B cell (primary cell): Measurements from ENCODE around the gene LYSMD2. TPM values are rescaled to one million over a fixed set of nuclear protein-coding genes. Genes with fewer than 3 reads are reported as not detected.

Experiments
- ATAC-seq: fragments of 200-7000 bp; cut with Tn5 transposase; one replicate; pipeline ENCODE4 v1.10.0; 2021; ENCODE audit warnings: low read depth, mild to moderate bottlenecking, moderate number of reproducible peaks, moderate library complexity
- CTCF ChIA-PET: fragments of 350-600 bp; sonication (Branson Sonifier 250); formaldehyde crosslinking; loops from one replicate; lab custom pipeline; 2021; ENCODE audit warnings: antibody characterized with exemption, inconsistent platforms; lab: Charles Lee
- POLR2A ChIA-PET: fragments of 350-600 bp; sonication (Branson Sonifier 250); formaldehyde crosslinking; loops from one replicate; lab custom pipeline; 2021; ENCODE audit warnings: antibody characterized with exemption; lab: Charles Lee
- DNase-seq: peaks from one replicate; pipeline ENCODE4 v3.0.0; 2013
- H2AFZ ChIP-seq: 2 replicates; pipeline ENCODE4 v1.6.1; 2012; ENCODE audit warnings: mild to moderate bottlenecking, low read depth, low read length; ENCODE audit not compliant: insufficient read depth, poor library complexity, severe bottlenecking
- H3K27ac ChIP-seq, 2 donors: 1 replicate in 1 of 2; 2 replicates in 1 of 2; pipeline ENCODE4 v1.5.1; 2012 to 2013; ENCODE audit warnings: low read length in 2 of 2, mild to moderate bottlenecking in 2 of 2, moderate library complexity in 1 of 2
- H3K27me3 ChIP-seq, 4 experiments: fragments of 200-600 bp in 1 of 4; sonication (generic) in 1 of 4; replicated peaks in 1 of 4; 1 replicate in 2 of 4; 2 replicates in 2 of 4; pipeline versions ENCODE4 v1.6.1 to v1.7.0; 2013 to 2016; ENCODE audit warnings: low read length in 3 of 4, mild to moderate bottlenecking in 2 of 4, mixed read lengths in 1 of 4, moderate library complexity in 1 of 4; ENCODE audit not compliant: insufficient read depth in 4 of 4, control insufficient read depth in 3 of 4; ENCODE audit errors: control extremely low read depth in 1 of 4
- H3K36me3 ChIP-seq, 2 experiments: replicated peaks in 1 of 2; 1 replicate in 1 of 2; 2 replicates in 1 of 2; pipeline versions ENCODE4 v1.6.1 to v1.7.1; 2013; ENCODE audit warnings: low read length in 1 of 2; ENCODE audit not compliant: insufficient read depth in 2 of 2, control insufficient read depth in 1 of 2; ENCODE audit errors: control extremely low read depth in 1 of 2, extremely low read depth in 1 of 2
- H3K4me1 ChIP-seq, 2 donors: fragments of 200-600 bp in 1 of 2; sonication (generic) in 1 of 2; 1 replicate in 1 of 2; 2 replicates in 1 of 2; pipeline versions ENCODE4 v1.5.1 to v1.6.1; 2013 to 2017; ENCODE audit warnings: low read length in 2 of 2; ENCODE audit not compliant: control insufficient read depth in 2 of 2, insufficient read depth in 2 of 2
- H3K4me2 ChIP-seq: replicated peaks from 2 replicates; pipeline ENCODE3; 2012; ENCODE audit warnings: mild to moderate bottlenecking, low read depth, low read length; ENCODE audit not compliant: poor library complexity, severe bottlenecking
- H3K4me3 ChIP-seq, 5 experiments: fragments of 200-600 bp in 1 of 5; sonication (generic) in 1 of 5; 1 replicate in 3 of 5; 2 replicates in 2 of 5; pipeline versions ENCODE4 v1.5.1 to v1.7.0; 2011 to 2016; ENCODE audit warnings: low read length in 4 of 5, mild to moderate bottlenecking in 4 of 5, low read depth in 2 of 5, control low read depth in 1 of 5, moderate library complexity in 1 of 5; ENCODE audit not compliant: insufficient read depth in 1 of 5; ENCODE audit errors: control extremely low read depth in 1 of 5, extremely low read depth in 1 of 5
- H3K79me2 ChIP-seq: fragments of 200-600 bp; sonication (generic); one replicate; pipeline ENCODE4 v1.6.0; 2016; ENCODE audit warnings: low read length; ENCODE audit not compliant: control insufficient read depth, insufficient read depth
- H3K9ac ChIP-seq: fragments of 200-600 bp; sonication (generic); 2 replicates; pipeline ENCODE4 v1.6.1; 2017; ENCODE audit warnings: mild to moderate bottlenecking, low read length, moderate library complexity
- H3K9me3 ChIP-seq, 3 donors: one replicate each; pipeline versions ENCODE4 v1.6.1 to v1.7.1; 2013; ENCODE audit warnings: low read length in 2 of 3; ENCODE audit not compliant: control insufficient read depth in 2 of 3, insufficient read depth in 1 of 3; ENCODE audit errors: control extremely low read depth in 1 of 3
- H4K20me1 ChIP-seq: 2 replicates; pipeline ENCODE4 v1.6.0; 2012; ENCODE audit warnings: mild to moderate bottlenecking, low read length; ENCODE audit not compliant: insufficient read depth, control insufficient read depth, poor library complexity, severe bottlenecking
- H3K27ac Mint-ChIP-seq: one replicate; pipeline ENCODE4 v1.8.0; 2021; ENCODE audit warnings: mixed read lengths
- H3K27me3 Mint-ChIP-seq: one replicate; pipeline ENCODE4 v1.8.0; 2021; ENCODE audit warnings: mixed read lengths
- H3K4me1 Mint-ChIP-seq: one replicate; pipeline ENCODE4 v1.8.0; 2021; ENCODE audit warnings: mixed read lengths
- H3K4me3 Mint-ChIP-seq: one replicate; pipeline ENCODE4 v1.8.0; 2021; ENCODE audit warnings: mixed read lengths
- H3K9me3 Mint-ChIP-seq: one replicate; pipeline ENCODE4 v1.8.0; 2022; ENCODE audit warnings: mixed read lengths; ENCODE audit not compliant: insufficient read depth
- EZH2 ChIP-seq: IDR thresholded peaks from 2 replicates; pipeline ENCODE4 v1.6.1; 2012; ENCODE audit warnings: borderline replicate concordance, low read depth, mild to moderate bottlenecking, moderate library complexity, low read length; ENCODE audit not compliant: insufficient read depth, poor library complexity, severe bottlenecking
- WGBS: methylation state at CpG from one replicate; pipeline ENCODE4 v1.1.5; 2013; ENCODE audit warnings: missing lambda C conversion rate; ENCODE audit not compliant: insufficient coverage; 5-methylcytosine and 5-hydroxymethylcytosine counted together
- intact Hi-C: fragments of 100-400 bp; cut with micrococcal nuclease; formaldehyde crosslinking; loops from one replicate; pipeline ENCODE4 v1.10.0; 2022
- polyA plus RNA-seq: library from polyadenylated mRNA; depleted of rRNA; stranded (reverse); fragments of >200 nt; gene quantifications from 2 replicates; pipeline ENCODE4 v1.2.3, GENCODE V29; 2012
- total RNA-seq, 2 donors: library from RNA; stranded (reverse); fragments of 120-200 nt in 1 of 2; gene quantifications; 1 replicate in 1 of 2; 2 replicates in 1 of 2; pipeline versions ENCODE4 v1.2.3 to v1.2.4, GENCODE V29; 2013 to 2022
- TF ChIP-seq, protein P1 (sequence below): fragments of 200-600 bp; IDR thresholded peaks from one replicate; pipeline ENCODE4 v1.8.0; 2022; ENCODE audit warnings: antibody characterized with exemption, mild to moderate bottlenecking

The LYSMD2 gene
- total and polyA plus RNA-seq, 2 donors (not counting 1 experiment from before 2014, with no cell fraction given): 31.0 to 48.2 TPM

DNA sequence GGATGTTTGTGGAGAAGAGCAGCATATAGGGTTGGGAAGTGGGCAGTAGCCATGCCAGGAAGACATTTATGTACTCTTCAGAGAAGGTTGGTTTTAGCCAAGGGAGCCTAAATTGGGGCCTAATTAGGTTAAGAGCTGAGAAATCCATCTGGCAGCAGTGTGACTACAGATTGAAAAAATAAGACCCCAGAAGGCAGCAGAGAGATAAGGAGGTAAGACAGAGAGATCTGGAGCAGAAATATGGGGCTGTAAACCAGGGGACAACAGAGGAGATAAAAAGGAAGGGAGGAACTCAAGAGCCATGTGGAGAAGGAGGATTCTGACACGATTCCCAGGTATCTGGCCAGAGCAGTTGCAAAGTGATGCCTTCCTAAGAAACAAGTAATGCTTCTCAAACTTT, 23.3 kb downstream of the LYSMD2 start:
- Mint-ChIP-seq H3K4me1 (peaks cover 10% of the 10 kb centered on the region), H3K9me3 (no peaks in the 10 kb centered on the region), H3K27me3 (no peaks in the 10 kb centered on the region), H3K4me3 (no peak overlapping the region), H3K27ac (no peak overlapping the region)
- H3K27ac ChIP-seq: no peak overlapping the region
- H3K79me2 ChIP-seq: no peaks in the 10 kb centered on the region
- CTCF ChIA-PET: no interaction called here
- no peak overlapping the region for H3K9ac ChIP-seq
- no peak overlapping the region for H2AFZ ChIP-seq
- no peaks in the 10 kb centered on the region for H3K27me3 ChIP-seq
- no peak overlapping the region for H3K4me3 ChIP-seq
- H3K36me3 ChIP-seq: no peaks in the 10 kb centered on the region
- intact Hi-C loops: no loop called here
- ATAC-seq (no peak), DNase-seq (no peak)
- peaks cover 0 to 4% of the 10 kb centered on the region in 2 donors for H3K4me1 ChIP-seq
- no peak for TF ChIP-seq EZH2
- TF ChIP-seq, protein P1, sequence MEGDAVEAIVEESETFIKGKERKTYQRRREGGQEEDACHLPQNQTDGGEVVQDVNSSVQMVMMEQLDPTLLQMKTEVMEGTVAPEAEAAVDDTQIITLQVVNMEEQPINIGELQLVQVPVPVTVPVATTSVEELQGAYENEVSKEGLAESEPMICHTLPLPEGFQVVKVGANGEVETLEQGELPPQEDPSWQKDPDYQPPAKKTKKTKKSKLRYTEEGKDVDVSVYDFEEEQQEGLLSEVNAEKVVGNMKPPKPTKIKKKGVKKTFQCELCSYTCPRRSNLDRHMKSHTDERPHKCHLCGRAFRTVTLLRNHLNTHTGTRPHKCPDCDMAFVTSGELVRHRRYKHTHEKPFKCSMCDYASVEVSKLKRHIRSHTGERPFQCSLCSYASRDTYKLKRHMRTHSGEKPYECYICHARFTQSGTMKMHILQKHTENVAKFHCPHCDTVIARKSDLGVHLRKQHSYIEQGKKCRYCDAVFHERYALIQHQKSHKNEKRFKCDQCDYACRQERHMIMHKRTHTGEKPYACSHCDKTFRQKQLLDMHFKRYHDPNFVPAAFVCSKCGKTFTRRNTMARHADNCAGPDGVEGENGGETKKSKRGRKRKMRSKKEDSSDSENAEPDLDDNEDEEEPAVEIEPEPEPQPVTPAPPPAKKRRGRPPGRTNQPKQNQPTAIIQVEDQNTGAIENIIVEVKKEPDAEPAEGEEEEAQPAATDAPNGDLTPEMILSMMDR: no peak
- H3K9me3 ChIP-seq: no peaks in the 10 kb centered on the region
- no peaks in the 10 kb centered on the region for H4K20me1 ChIP-seq
- POLR2A ChIA-PET: no interaction called here
- WGBS: no CpG with 5 or more reads among the region's 1 CpG
- H3K4me2 ChIP-seq: no peak overlapping the region

DNA sequence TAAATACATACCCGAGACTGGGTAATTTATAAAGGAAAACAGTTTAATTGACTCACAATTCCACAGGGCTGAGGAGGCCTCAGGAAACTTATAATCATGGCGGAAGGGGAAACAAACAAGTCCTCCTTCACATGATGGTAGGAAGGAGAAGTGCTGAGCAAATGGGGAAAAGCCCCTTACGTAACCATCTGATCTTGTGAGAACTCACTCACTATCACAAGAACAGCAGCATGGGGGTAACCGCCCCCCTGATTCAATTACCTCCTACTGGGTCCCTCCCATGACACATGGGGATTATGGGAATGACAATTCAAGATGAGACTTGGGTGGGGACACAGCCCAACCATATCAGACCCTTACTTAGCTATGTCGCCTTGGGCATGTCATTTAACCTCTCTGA, 28.4 kb downstream of the LYSMD2 start:
- Histone ChIP-seq H3K79me2 (no peaks in the 10 kb centered on the region), H3K36me3 (no peaks in the 10 kb centered on the region), H3K27ac (no peak overlapping the region), H4K20me1 (no peaks in the 10 kb centered on the region), H3K4me2 (no peak overlapping the region), H3K27me3 (no peaks in the 10 kb centered on the region), H3K9me3 (no peaks in the 10 kb centered on the region), H3K4me1 (no peaks in the 10 kb centered on the region), H3K9ac (no peak overlapping the region), H2AFZ (no peak overlapping the region), H3K4me3 (no peak overlapping the region)
- Mint-ChIP-seq H3K9me3 (no peaks in the 10 kb centered on the region), H3K4me1 (no peaks in the 10 kb centered on the region), H3K27ac (no peak overlapping the region), H3K4me3 (no peak overlapping the region), H3K27me3 (no peaks in the 10 kb centered on the region)
- TF ChIP-seq, protein P1: no peak
- no peak for TF ChIP-seq EZH2
- no peak for DNase-seq
- WGBS: no CpG with 5 or more reads among the region's 5 CpGs
- ATAC-seq: no peak
- intact Hi-C loops: no loop called here
- POLR2A ChIA-PET: no interaction called here
- CTCF ChIA-PET: interaction anchor here (1.4 kb wide), 1 partner anchor 59 kb away, joined by 7 read pairs; no protein-coding TSS in a partner anchor
